Activated T-helper 1 cell treated with Interleukin-2 at 50 U/mL for 16 hours (primary cell): ENCODE results near the gene HECTD4.
"Not testable (repeated sequence)": the region's sequence is repeated elsewhere in the genome, so short reads cannot be mapped to it uniquely, and the experiment has no call there.

Experiments used
- DNase-seq: peaks from one replicate; pipeline ENCODE4 v3.0.0-alpha.2; 2020; ENCODE audit warnings: low read depth

The HECTD4 gene

DNA sequence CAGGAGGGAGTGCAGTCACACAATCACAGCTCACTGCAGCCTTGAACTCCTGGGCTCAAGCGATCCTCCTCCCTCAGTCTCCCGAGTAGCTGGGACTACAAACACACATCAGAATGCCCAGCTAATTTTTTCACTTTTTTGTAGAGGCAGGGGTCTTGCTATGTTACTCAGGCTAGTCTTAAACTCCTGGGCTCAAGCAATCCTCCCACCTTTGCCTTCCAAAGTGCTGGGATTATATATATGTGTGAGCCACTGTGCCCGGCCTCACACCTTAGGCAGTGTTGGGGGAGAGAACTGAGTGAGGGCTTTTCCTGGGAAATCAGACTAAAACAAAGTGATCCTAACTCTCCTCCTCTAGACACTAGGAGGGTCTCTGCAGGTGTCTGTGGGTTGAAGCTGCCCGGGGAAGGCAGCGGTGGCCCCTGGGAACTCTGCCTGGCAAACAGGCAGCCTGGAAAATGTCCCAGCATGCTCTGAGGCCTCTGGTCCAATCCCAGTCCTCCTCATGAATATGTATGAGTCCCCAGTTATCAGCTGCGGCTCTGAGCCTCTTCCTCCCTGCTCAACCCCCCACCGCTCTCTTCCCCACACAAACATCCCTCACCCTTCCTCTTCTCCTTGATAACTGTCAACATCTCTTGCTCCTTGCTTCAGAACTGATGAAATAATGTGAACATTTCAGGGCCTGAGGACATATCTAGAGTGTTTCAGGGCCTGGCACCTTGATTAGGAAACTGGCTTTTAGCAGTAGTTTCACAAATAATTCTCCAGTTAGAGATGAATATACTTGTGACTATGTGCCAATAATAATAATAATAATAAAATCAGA, 265.8 kb downstream of the HECTD4 start:
- no peak for DNase-seq

- no peak for DNase-seq
Measured at GRCh38 chr12:112115259-112116045, 266.8 kb downstream of the HECTD4 start.

GRCh38 chr12:112112409-112113133, 269.7 kb downstream of the HECTD4 start:
- no peak for DNase-seq

- no peak for DNase-seq
Measured at GRCh38 chr12:112111931-112112330, 270.3 kb downstream of the HECTD4 start.

GRCh38 chr12:112110787-112111662, 271.2 kb downstream of the HECTD4 start:
- DNase-seq = not testable (repeated sequence)
